Adrenal gland (tissue), 5 donors: Measurements from ENCODE around the gene LEFTY1.

Source experiments
- CTCF ChIP-seq, 6 experiments: fragments of 450-650 bp in 4 of 6; fragments of 200-600 bp in 2 of 6; sonication (generic) in 1 of 6; IDR thresholded peaks; 1 replicate in 5 of 6; 2 replicates in 1 of 6; pipeline versions ENCODE4 v1.5.1 to v1.8.0; 2016 to 2021; ENCODE audit warnings: antibody characterized with exemption in 6 of 6, mild to moderate bottlenecking in 2 of 6, moderate library complexity in 1 of 6
- POLR2A ChIP-seq, 2 donors: fragments of 450-650 bp; IDR thresholded peaks; one replicate each; pipeline ENCODE4 v1.6.1; 2017; ENCODE audit warnings: antibody characterized with exemption in 2 of 2, mild to moderate bottlenecking in 2 of 2, moderate library complexity in 1 of 2
- donor health status: DM: no; HTN: no; CAD: no.

GRCh38 chr1:225937048-225937968 lies 48.4 kb upstream of the LEFTY1 start:
- TF ChIP-seq CTCF (IDR thresholded peaks at IDR 0.05) (no peak), POLR2A (IDR thresholded peaks at IDR 0.05) (no peak)
